GM23248 (cell line): Measurements from ENCODE around the gene ADCY1. TPM values are rescaled to one million over a fixed set of nuclear protein-coding genes. Genes with fewer than 3 reads are reported as not detected.

Source experiments
- DNase-seq: peaks from one replicate; pipeline ENCODE4 v3.0.0-alpha.2; 2015
- H2AFZ ChIP-seq: fragments of 200-600 bp; sonication (generic); 2 replicates; pipeline ENCODE4 v1.6.1; 2016; ENCODE audit warnings: antibody characterized with exemption
- H3F3A ChIP-seq: fragments of 200-600 bp; sonication (generic); 2 replicates; pipeline ENCODE4 v1.6.1; 2016; ENCODE audit warnings: mild to moderate bottlenecking, antibody characterized with exemption, mixed run types; ENCODE audit not compliant: insufficient read depth
- H3K27ac ChIP-seq: fragments of 200-600 bp; sonication (generic); 2 replicates; pipeline ENCODE4 v1.5.1; 2016; ENCODE audit warnings: mild to moderate bottlenecking
- H3K27me3 ChIP-seq: fragments of 200-600 bp; sonication (generic); replicated peaks from 2 replicates; pipeline ENCODE4 v1.6.1; 2016; ENCODE audit warnings: mild to moderate bottlenecking; ENCODE audit not compliant: insufficient read depth
- H3K36me3 ChIP-seq: fragments of 200-600 bp; sonication (generic); 2 replicates; pipeline ENCODE4 v1.6.1; 2016; ENCODE audit warnings: low read depth, mild to moderate bottlenecking
- H3K4me1 ChIP-seq: fragments of 200-600 bp; sonication (generic); 2 replicates; pipeline ENCODE4 v1.6.1; 2016; ENCODE audit warnings: mild to moderate bottlenecking; ENCODE audit not compliant: insufficient read depth
- H3K4me2 ChIP-seq: fragments of 200-600 bp; sonication (generic); one replicate; pipeline ENCODE4 v1.6.1; 2016; ENCODE audit warnings: mild to moderate bottlenecking; ENCODE audit not compliant: unreplicated experiment
- H3K4me3 ChIP-seq: fragments of 200-600 bp; sonication (generic); 2 replicates; pipeline ENCODE4 v1.5.1; 2016; ENCODE audit warnings: mild to moderate bottlenecking
- H3K79me2 ChIP-seq: fragments of 200-600 bp; sonication (generic); 2 replicates; pipeline ENCODE4 v1.6.1; 2016; ENCODE audit warnings: mild to moderate bottlenecking; ENCODE audit not compliant: insufficient read depth
- H3K9ac ChIP-seq: fragments of 200-600 bp; sonication (generic); 2 replicates; pipeline ENCODE4 v1.6.1; 2016; ENCODE audit warnings: mild to moderate bottlenecking
- H3K9me2 ChIP-seq: fragments of 200-600 bp; sonication (generic); 2 replicates; pipeline ENCODE4 v1.6.1; 2016; ENCODE audit warnings: mixed run types, mild to moderate bottlenecking, moderate library complexity; ENCODE audit not compliant: insufficient read depth
- H3K9me3 ChIP-seq: fragments of 200-600 bp; sonication (generic); one replicate; pipeline ENCODE4 v1.6.1; 2017; ENCODE audit warnings: low read depth
- H4K20me1 ChIP-seq: fragments of 200-600 bp; sonication (generic); 2 replicates; pipeline ENCODE4 v1.6.0; 2016; ENCODE audit not compliant: insufficient read depth
- EZH2 ChIP-seq: fragments of 200-600 bp; sonication (generic); IDR thresholded peaks from 2 replicates; pipeline ENCODE4 v1.6.1; 2018; ENCODE audit warnings: antibody characterized with exemption, mild to moderate bottlenecking; ENCODE audit not compliant: insufficient read depth, poor library complexity, severe bottlenecking
- EZH2phosphoT487 ChIP-seq: fragments of 200-600 bp; sonication (generic); IDR thresholded peaks from 2 replicates; pipeline ENCODE4 v1.6.1; 2018; ENCODE audit warnings: antibody characterized with exemption, moderate library complexity, mild to moderate bottlenecking, low read depth; ENCODE audit not compliant: insufficient read depth
- WGBS, 2 experiments: methylation state at CpG; one replicate each; pipeline ENCODE4 v1.1.6; 2015 to 2017; ENCODE audit warnings: low lambda C conversion rate in 2 of 2, low coverage in 1 of 2; ENCODE audit errors: missing lambda C conversion rate in 2 of 2; 5-methylcytosine and 5-hydroxymethylcytosine counted together
- in situ Hi-C: fragments of 300-500 bp; cut with MboI; formaldehyde crosslinking; loops from 2 replicates; pipeline ENCODE4 v1.15.0; 2020
- polyA plus RNA-seq: library from polyadenylated mRNA; unstranded; fragments of >200 nt; fragmentation: Nextera tagmentation; extraction: Ambion mirVana; gene quantifications from 2 replicates; pipeline ENCODE4 v1.2.1, GENCODE V29; 2016
- total RNA-seq: library from RNA; depleted of rRNA; stranded (reverse); fragments of >200 nt; shearing (Covaris generic); gene quantifications from 2 replicates; pipeline ENCODE4 v1.2.3, GENCODE V29; 2014

The ADCY1 gene
- total and polyA plus RNA-seq, 2 experiments from 2014 or later, result 0.11 TPM; not detected in 1

DNA sequence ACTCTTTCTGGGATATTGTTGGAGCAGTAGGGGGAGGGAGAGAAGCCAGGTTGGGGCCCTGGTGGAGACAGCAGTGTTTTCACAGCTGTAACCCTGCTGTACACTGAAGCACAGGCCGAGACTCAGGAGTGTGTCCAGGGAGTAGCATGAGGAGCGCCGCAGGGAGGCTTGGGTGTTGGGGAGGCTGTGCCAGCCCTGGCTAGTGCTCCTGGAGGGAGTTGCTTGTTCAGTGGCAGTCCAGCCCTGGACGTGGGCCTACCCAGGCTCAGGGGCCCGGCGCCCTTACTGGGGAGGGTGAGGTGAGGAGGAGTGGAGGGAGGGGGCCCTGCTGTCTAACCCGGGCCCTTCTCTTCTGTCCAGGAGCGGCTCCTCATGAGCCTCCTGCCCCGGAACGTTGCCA lies 35.9 kb downstream of the ADCY1 start:
- in situ Hi-C loops, result no loop called here
- no peaks in the 10 kb centered on the region for H3F3A ChIP-seq
- no peaks in the 10 kb centered on the region for H3K9me3 ChIP-seq
- DNase-seq, result no peak
- no peaks in the 10 kb centered on the region for H3K79me2 ChIP-seq
- H3K27me3 ChIP-seq, result no peaks in the 10 kb centered on the region
- H4K20me1 ChIP-seq, result no peaks in the 10 kb centered on the region
- H3K36me3 ChIP-seq, result no peaks in the 10 kb centered on the region
- H3K4me2 ChIP-seq, result no peak overlapping the region
- no peaks in the 10 kb centered on the region for H3K9me2 ChIP-seq
- no peak overlapping the region for H3K9ac ChIP-seq
- H3K4me1 ChIP-seq, result no peaks in the 10 kb centered on the region
- no peak for TF ChIP-seq EZH2
- no peak for TF ChIP-seq EZH2phosphoT487
- no peak overlapping the region for H2AFZ ChIP-seq
- H3K27ac ChIP-seq, result no peak overlapping the region
- no peak overlapping the region for H3K4me3 ChIP-seq
- WGBS, 2 experiments, result 71 to 79% methylated on average over 10 of the region's 10 CpGs

DNA sequence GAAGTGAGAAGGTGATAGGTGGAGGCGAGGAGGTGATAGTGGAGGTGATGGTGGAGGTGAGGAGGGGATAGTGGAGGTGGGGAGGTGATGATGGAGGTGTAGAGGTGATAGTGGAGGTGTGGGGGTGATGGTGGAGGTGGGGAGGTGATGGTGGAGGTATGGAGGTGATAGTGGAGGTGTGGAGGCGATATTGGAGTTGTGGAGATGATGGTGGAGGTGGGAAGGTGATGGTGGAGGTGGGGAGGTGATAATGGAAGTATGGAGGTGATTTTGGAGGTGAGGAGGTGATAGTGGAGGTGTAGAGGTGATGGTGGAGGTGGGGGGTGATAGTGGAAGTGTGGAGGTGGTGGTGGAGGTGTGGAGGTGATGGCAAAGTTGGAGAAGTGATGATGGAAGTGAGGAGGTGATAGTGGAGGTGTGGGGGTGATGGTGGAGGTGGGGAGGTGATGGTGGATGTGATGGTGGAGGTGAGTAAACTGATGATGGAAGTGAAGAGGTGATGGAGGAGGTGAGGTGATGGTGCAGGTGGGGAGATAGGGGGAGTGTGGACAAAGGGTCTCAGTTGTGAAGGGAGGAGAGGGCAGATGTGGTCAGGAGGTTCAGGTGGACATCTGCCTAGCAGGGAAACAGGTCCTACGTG lies 36.6 kb downstream of the ADCY1 start:
- WGBS, 2 experiments, result 67 to 84% methylated on average over 2 to 3 of the region's 3 CpGs
- DNase-seq, result no peak
- no peak overlapping the region for H2AFZ ChIP-seq
- TF ChIP-seq EZH2 (no peak), EZH2phosphoT487 (no peak)
- H3K9ac ChIP-seq, result no peak overlapping the region
- H3K4me3 ChIP-seq, result no peak overlapping the region
- no peaks in the 10 kb centered on the region for H3K79me2 ChIP-seq
- no peaks in the 10 kb centered on the region for H3K9me3 ChIP-seq
- no peaks in the 10 kb centered on the region for H3K36me3 ChIP-seq
- no peak overlapping the region for H3K27ac ChIP-seq
- H3F3A ChIP-seq, result no peaks in the 10 kb centered on the region
- no peaks in the 10 kb centered on the region for H4K20me1 ChIP-seq
- H3K9me2 ChIP-seq, result no peaks in the 10 kb centered on the region
- in situ Hi-C loops, result no loop called here
- H3K4me1 ChIP-seq, result no peaks in the 10 kb centered on the region
- no peaks in the 10 kb centered on the region for H3K27me3 ChIP-seq
- no peak overlapping the region for H3K4me2 ChIP-seq

DNA sequence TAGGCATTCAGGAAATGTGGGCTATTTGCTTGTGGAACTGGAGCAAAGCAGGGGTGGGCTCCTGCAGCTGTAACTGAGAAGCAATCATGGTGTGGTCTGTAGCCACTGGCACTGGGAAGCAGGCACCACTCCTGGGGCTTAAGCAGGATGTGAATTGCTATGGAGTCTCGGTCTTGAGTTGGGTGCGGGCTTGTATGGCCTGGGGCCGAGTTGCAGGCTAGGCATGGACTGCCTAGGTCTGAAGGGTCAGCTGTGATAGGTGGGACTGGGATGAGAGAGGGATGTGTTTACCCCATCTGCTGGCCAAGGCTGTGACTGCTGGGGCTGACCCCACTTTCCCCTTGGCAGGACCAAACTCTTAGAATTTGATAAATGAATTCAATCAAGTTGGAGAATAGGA lies 43.0 kb downstream of the ADCY1 start:
- no peak for TF ChIP-seq EZH2phosphoT487
- TF ChIP-seq EZH2, result no peak
- no peak overlapping the region for H3K4me3 ChIP-seq
- 36 to 46% methylated on average over 3 of the region's 3 CpGs for WGBS, 2 experiments

DNA sequence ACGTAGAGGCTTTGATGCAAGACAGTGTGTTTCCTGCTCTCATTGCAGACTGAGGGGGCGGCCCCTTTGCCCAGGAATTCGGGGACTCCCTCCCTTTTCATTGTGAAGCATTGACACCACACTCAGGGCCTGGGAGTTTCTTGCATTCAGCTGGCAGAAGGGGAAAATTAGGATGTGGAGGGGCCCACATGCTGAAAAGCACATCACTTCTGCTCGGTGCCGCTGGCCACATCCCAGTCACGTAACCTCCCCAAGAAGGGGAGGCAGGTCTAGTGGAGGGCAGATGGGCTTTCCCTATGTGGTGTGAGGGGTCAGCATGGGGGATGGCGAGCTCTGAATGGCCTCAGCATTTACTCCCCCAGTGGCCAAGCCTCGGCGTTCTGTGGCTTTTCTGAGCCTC lies 47.9 kb downstream of the ADCY1 start:
- no peak overlapping the region for H3K27ac ChIP-seq
- no peaks in the 10 kb centered on the region for H3F3A ChIP-seq
- no peak overlapping the region for H2AFZ ChIP-seq
- no peaks in the 10 kb centered on the region for H3K79me2 ChIP-seq
- no peaks in the 10 kb centered on the region for H3K36me3 ChIP-seq
- in situ Hi-C loops, result no loop called here
- no peaks in the 10 kb centered on the region for H3K4me1 ChIP-seq
- H3K9me2 ChIP-seq, result no peaks in the 10 kb centered on the region
- TF ChIP-seq EZH2 (no peak), EZH2phosphoT487 (no peak)
- no peak overlapping the region for H3K4me3 ChIP-seq
- WGBS, 2 experiments, result 57 to 59% methylated on average over 9 of the region's 9 CpGs
- no peak overlapping the region for H3K9ac ChIP-seq
- no peaks in the 10 kb centered on the region for H4K20me1 ChIP-seq
- H3K4me2 ChIP-seq, result no peak overlapping the region
- H3K27me3 ChIP-seq, result 0 out of 2 replicates have a peak, but pooled peaks cover 3% of the 10 kb centered on the region
- H3K9me3 ChIP-seq, result no peaks in the 10 kb centered on the region
- no peak for DNase-seq

More for the DNA sequence above, 43.0 kb downstream of the ADCY1 start:
- in situ Hi-C loops, result no loop called here
- H3K79me2 ChIP-seq, result no peaks in the 10 kb centered on the region
- no peak overlapping the region for H3K4me2 ChIP-seq
- no peaks in the 10 kb centered on the region for H3K36me3 ChIP-seq
- H3K27me3 ChIP-seq, result no peaks in the 10 kb centered on the region
- H3K9ac ChIP-seq, result no peak overlapping the region
- no peak overlapping the region for H3K27ac ChIP-seq
- no peak for DNase-seq
- H3F3A ChIP-seq, result no peaks in the 10 kb centered on the region
- H3K4me1 ChIP-seq, result no peaks in the 10 kb centered on the region
- H3K9me3 ChIP-seq, result no peaks in the 10 kb centered on the region
- no peak overlapping the region for H2AFZ ChIP-seq
- H3K9me2 ChIP-seq, result no peaks in the 10 kb centered on the region
- no peaks in the 10 kb centered on the region for H4K20me1 ChIP-seq
